ENCODE data around the gene NAT14.

Gene NAT14

GRCh38 chr19:55536366-55536765 is 51.4 kb downstream of the NAT14 start:
- no peak for DNase-seq (ENCODE audit: low spot score)

All from cerebellar cortex (tissue), 1 donor.